PC-3 (cell line): ENCODE measurements around the gene STK32C.

Experiments
- EZH2 ChIP-seq: fragments of 300-600 bp; sonication (generic); IDR thresholded peaks from one replicate; pipeline ENCODE4 v1.6.1; 2017; ENCODE audit warnings: antibody characterized with exemption, mild to moderate bottlenecking, low read length; ENCODE audit not compliant: unreplicated experiment
- EZH2phosphoT487 ChIP-seq: fragments of 300-600 bp; sonication (generic); IDR thresholded peaks from 2 replicates; pipeline ENCODE4 v1.6.1; 2018; ENCODE audit warnings: mild to moderate bottlenecking, antibody characterized with exemption, low read length, borderline replicate concordance

DNA sequence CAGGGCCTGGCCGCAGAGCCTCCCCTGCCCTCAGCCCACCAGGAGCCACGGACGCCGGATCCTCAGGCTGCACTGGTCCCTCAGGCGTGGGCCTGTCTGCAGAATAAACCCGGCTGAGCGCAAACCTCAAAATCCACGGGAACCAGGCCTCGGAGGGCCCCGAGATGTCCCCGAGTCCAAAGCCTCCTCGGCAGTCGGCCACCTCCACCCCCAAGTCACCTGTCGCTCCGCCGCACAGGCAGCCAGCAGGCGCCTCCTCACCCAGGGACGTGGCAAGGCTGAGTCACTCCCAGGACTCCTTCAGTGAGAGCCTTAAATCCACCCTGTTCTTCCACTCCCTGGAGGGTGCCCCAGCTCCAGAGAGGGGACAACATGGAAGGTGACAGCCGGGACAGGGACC is 33.2 kb downstream of the STK32C start:
- TF ChIP-seq EZH2 (no peak), EZH2phosphoT487 (no peak)
